Stimulated activated CD4-positive, alpha-beta T cell treated with anti-CD3 and anti-CD28 coated beads, Interleukin-15, amount 100 ng/mL, for 24 hours (primary cell): Measurements from ENCODE around the gene DDIT4L.
"Not testable (repeated sequence)": the region's sequence is repeated elsewhere in the genome, so short reads cannot be mapped to it uniquely, and the experiment has no call there.

ENCODE experiments used
- DNase-seq: peaks from one replicate; pipeline ENCODE4 v3.0.0-alpha.2; 2020

Gene DDIT4L

DNA sequence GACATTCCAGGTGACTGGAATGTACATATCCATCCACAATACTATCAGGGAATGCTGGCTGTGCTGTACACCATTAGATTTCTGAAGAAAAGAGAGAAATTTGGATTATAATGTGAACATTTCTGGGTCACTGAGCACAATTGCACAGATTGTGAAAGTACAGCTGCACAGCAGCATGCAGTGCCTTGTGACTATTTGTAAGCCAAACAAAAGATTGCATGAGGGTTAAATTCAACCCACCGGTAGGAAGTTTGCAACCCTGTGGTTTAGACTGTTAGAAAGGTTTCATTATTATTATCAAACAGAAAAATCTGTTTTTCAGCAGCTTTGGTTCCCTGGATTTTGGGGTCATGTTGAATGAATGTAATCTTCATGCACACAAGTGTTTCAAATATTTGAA, 24.5 kb downstream of the DDIT4L start:
- no peak for DNase-seq

DNA sequence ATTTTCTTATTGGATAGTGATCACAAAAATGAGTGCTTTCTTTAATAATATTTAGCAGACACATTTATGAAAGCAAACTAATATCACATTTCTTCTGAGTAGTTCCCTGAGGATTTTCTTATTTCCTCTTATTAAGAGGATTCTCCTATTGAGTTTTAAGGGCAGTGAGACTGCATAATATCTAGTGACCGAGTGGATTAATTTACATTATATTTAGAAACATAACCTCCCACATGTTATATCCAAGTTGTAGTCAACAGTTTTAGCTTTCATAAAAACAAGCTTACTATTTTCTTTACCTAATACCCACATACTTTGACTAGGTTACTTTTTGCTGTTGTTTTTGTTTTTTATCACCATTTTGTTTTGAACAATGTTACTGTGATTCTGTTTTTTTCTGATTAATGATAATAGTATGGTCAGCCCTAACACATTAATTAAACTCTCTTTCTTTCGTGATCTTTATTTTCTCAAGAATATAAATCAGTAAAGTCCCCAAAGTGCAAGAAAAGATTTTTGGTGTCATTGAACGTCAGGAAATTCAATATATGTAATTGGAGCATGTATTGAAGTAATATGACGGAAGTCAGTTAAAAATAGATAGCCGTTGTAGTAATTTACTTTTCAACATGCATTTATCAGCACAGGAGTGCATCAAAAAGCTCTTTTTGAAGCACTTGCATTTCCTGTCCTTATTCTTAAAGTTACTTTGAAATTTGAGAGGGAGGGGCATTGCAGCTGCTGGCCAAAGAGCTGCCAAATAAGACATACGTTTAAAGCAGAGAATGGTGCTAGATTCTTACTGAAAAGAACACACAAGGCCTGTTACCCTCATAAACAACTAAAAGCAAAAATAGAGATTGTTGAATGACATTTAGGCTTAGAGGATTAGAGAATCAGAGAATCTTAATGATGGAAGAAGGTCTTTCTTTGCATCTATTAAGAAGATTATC, 25.2 kb downstream of the DDIT4L start:
- DNase-seq: no peak

DNA sequence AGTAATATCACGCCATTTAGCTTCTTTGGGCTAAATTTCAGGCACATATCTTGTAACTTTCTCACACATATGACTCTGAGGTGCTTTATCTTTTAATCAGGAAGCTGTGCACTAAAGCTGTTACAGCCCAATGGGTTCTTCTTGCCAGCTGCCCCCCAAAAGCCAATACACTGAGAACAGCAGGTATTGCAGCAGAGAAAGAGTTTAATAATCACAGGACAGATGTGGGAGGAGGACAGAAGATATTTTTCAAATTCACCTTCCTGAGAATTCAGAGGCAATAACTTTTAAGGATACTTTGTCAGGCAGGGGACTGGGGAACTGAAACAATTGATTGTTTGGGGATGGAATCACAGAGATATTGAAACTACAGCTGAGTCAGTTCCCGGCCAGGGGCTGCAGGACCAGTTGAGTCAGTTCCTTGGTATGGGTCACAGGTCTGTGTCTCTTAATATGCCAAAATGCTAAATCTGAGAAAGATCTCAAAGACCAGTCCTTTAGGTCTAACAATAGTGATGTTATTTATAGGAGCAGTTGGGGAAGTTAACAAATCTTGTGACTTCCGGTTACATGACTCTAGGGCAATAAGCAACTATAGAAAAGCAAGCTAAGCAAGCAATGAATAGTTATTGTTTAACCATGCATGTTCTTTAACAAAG, 28.1 kb downstream of the DDIT4L start:
- DNase-seq: no peak

DNA sequence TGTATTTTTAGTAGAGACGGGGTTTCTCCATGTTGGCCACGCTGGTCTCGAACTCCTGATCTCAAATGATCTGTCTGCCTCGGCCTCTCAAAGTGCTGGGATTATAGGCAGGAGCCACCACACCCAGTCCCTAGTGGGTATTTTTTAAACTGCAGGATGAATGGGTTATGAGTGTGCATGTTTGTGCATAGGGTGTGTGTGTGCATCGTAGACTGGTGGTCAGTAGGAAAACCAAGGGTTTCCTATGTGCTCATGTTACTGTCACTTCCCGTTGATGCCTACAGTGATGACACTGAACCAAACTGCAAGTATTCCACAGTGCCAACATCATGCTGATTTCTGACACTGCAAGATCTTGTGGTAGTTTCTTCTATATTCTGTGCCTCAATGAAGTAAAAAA, 41.1 kb downstream of the DDIT4L start:
- no peak for DNase-seq

DNA sequence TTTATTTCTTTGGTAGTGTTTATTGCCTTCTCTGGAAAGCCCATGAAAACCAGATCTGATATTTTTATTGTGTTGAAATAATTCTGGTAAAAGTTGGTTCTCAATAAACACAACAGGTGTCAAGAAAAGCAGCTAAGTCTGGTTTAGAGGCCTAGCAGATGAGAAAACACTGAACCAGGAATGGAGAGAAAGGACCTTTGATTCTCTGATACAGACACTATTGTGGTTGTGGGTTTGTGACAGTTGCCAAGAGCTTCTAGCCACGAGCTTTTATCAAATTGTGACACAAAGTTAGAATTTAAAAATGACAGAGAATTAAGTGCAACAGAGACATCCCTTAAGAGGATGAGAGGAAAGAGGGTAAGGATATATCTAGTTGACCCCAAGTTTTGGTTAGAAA, 42.6 kb downstream of the DDIT4L start:
- DNase-seq: no peak

DNA sequence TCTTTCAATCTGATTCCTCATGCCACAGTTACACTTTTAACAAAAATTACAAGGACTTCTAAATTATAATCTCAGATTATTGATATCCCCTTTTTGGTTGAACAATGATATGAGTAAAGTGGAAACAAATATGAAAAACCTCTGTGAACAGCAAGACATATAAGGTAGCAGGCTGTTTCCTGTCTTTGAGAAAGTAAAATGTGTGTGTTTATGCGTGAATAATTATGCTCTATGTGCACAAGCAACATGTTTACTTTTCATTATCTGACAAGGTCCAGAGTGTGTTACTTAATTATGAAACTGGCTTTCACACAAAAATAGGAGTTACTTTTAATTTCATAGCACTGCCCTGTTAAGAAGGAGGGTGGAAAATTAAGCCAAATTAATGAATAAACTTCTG, 43.1 kb downstream of the DDIT4L start:
- DNase-seq: no peak

DNA sequence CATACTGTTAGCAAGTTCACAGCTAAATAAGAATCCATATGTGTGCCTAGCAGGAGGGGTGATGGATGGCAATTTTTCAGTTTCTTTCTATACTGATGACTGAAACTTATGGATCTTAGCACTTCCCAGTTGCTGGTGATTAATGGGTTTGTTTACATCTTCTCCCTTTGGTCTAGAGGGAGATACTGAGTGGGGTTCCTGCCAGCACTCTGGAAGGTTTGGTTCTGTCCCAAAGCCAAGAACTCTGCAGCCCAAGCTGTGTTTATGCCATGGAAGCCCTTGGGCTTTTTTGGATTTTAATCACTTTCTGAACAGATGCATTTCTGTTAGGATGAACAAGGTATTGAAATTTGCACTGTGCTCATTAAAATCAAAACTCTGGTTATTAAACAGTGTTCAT, 43.5 kb downstream of the DDIT4L start:
- no peak for DNase-seq

DNA sequence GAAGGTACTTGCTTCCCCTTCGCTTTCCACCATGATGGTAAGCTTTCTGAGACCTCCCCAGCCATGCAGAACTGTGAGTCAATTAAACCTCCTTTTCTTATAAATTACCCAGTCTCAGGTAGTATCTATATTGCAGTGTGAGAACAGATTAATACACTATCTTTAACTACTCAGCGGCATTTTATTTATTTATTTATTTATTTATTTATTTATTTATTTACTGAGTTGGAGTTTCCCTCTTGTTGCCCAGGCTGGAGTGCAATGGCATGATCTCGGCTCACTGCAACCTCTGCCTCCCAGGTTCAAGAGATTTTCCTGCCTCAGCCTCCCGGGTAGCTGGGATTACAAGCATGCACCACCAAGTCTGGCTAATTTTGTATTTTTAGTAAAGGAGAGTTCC, 52.9 kb downstream of the DDIT4L start:
- DNase-seq: not testable (repeated sequence)
